RWPE1 (cell line): ENCODE results near the gene ITGA2B.
A peak's percentile ranks its signal among the peaks of the same experiment; 100 is the strongest.
"Not testable (repeated sequence)": the region's sequence is repeated elsewhere in the genome, so short reads cannot be mapped to it uniquely, and the experiment has no call there.

Source experiments
- CTCF ChIA-PET: fragments of 350-600 bp; sonication (Branson Sonifier 250); formaldehyde crosslinking; extraction: SDS; loops from one replicate; lab custom pipeline; 2021; lab: Yijun Ruan, JAX
- POLR2A ChIA-PET: fragments of 400-600 bp; formaldehyde crosslinking; extraction: SDS; loops from one replicate; lab custom pipeline; 2020; ENCODE audit warnings: antibody characterized with exemption; ENCODE audit not compliant: low non-redundant PET; lab: Yijun Ruan, JAX
- DNase-seq: peaks from one replicate; pipeline ENCODE4 v3.0.0; 2012; ENCODE audit warnings: low spot score
- H3K27ac ChIP-seq: fragments of 450-650 bp; 2 replicates; pipeline ENCODE4 v1.5.1; 2017
- TF ChIP-seq, protein P1 (sequence below): fragments of 450-650 bp; conservative IDR thresholded peaks from 2 replicates; pipeline ENCODE4 v1.5.1; 2017; ENCODE audit warnings: low read depth, mild to moderate bottlenecking

ITGA2B gene

GRCh38 chr17:44349553-44350070 lies 39.8 kb downstream of the ITGA2B start:
- peak overlapping the region; percentile 92 for H3K27ac ChIP-seq
- POLR2A ChIA-PET = no interaction called here
- TF ChIP-seq, protein P1, sequence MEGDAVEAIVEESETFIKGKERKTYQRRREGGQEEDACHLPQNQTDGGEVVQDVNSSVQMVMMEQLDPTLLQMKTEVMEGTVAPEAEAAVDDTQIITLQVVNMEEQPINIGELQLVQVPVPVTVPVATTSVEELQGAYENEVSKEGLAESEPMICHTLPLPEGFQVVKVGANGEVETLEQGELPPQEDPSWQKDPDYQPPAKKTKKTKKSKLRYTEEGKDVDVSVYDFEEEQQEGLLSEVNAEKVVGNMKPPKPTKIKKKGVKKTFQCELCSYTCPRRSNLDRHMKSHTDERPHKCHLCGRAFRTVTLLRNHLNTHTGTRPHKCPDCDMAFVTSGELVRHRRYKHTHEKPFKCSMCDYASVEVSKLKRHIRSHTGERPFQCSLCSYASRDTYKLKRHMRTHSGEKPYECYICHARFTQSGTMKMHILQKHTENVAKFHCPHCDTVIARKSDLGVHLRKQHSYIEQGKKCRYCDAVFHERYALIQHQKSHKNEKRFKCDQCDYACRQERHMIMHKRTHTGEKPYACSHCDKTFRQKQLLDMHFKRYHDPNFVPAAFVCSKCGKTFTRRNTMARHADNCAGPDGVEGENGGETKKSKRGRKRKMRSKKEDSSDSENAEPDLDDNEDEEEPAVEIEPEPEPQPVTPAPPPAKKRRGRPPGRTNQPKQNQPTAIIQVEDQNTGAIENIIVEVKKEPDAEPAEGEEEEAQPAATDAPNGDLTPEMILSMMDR = no peak
- CTCF ChIA-PET = interaction anchor here (0.5 to 1.7 kb wide), 5 partner anchors 11 to 164 kb away, joined by 3 to 7 read pairs (median 3); no protein-coding TSS in a partner anchor
- DNase-seq = no peak

DNA sequence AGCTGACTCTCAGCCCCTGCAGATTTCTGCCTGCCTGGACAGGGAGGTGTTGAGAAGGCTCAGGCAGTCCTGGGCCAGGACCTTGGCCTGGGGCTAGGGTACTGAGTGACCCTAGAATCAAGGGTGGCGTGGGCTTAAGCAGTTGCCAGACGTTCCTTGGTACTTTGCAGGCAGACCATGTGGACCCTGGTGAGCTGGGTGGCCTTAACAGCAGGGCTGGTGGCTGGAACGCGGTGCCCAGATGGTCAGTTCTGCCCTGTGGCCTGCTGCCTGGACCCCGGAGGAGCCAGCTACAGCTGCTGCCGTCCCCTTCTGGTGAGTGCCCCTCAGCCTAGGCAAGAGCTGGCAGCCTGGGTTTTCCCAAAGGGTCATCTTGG lies 40.5 kb downstream of the ITGA2B start:
- TF ChIP-seq, protein P1 = no peak
- CTCF ChIA-PET = interaction anchor here (1.0 kb wide), 1 partner anchor 18 kb away, joined by 3 read pairs; no protein-coding TSS in a partner anchor
- H3K27ac ChIP-seq = peak overlapping the region; percentile 92

DNA sequence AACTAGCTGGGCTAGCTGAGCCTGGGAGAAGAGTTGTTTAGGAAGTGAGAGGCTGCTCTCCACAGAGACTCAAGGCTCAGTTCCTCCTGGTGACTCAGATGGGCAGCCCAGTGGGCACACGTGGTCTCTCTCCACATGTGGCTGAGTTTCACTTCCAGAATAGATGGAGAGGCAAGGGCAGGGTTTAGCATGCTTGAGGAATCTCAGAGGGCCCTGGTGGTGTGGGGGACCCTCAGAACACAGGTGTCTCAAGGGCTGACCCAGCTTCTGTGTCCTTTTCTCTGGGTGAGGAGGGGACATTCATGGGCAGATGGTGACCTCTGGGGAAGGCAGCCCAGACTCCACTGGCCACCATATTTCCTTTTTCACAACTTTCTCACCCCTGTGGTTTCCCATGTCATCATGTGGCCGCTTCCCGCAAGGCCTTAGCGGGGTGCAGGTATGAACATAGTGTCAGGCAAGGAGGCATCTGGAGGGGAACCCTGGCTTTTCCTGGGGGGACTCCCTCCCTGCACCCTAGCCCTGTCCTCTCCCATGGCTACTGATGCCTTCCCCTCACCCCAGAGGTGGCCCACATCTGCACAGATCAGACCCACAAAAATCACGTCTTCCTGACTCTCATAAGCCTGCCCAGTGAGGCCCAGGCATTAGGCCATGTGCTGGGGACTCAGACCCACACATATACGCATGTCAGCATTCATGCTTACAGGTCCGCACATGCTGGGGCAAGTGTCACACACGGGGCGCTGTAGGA lies 41.0 kb downstream of the ITGA2B start:
- TF ChIP-seq, protein P1 = no peak
- ChIA-PET CTCF (interaction anchor here (0.5 to 1.0 kb wide), 2 partner anchors 18 to 126 kb away, joined by 3 to 5 read pairs; no protein-coding TSS in a partner anchor), POLR2A (interaction anchor here (0.5 kb wide), 1 partner anchor 16 kb away, joined by 5 read pairs; no protein-coding TSS in a partner anchor)
- H3K27ac ChIP-seq = peak overlapping the region; percentile 92
- peak; percentile 76 for DNase-seq

More for the DNA sequence above, 40.5 kb downstream of the ITGA2B start:
- POLR2A ChIA-PET = interaction anchor here (0.5 kb wide), 1 partner anchor 17 kb away, joined by 5 read pairs; no protein-coding TSS in a partner anchor
- DNase-seq = no peak

DNA sequence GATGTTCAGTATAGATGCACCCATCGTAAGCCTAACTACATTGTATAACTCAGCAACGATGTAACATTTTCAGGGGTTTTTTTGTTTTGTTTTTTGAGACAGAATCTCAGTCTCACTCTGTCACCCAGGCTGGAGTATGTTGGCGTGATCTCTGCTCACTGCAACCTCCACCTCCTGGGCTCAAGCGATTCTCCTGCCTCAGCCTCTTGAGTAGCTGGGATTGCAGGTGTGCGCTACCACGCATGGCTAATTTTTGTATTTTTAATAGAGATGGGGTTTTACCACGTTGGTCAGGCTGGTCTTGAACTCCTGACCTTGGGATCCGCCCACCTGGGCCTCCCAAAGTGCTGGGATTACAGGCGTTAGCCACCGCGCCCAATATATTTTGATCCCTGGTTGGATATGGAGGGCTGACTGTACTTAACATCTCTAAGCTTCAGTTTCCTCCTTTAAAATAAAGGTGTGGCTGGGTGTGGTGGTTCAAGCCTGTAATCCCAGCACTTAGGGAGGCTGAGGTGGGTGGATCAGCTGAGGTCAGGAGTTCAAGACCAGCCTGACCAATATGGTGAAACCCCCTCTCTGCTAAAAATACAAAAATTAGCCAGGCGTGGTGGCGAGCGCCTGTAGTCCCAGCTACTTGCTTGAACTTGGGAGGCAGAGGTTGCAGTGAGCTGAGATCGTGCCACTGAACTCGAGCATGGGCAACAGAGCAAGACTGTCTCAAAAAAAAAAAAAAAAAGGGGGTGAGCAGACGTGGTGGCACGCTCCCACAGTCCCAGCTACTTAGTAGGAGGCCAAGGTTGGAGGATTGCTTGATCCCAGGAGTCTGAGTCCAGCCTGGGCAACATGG lies 42.0 kb downstream of the ITGA2B start:
- CTCF ChIA-PET = interaction anchor here (0.5 to 0.6 kb wide), 2 partner anchors 86 to 125 kb away, joined by 4 to 5 read pairs; no protein-coding TSS in a partner anchor
- POLR2A ChIA-PET = interaction anchor here (0.6 kb wide), 1 partner anchor 17 kb away, joined by 3 read pairs; no protein-coding TSS in a partner anchor
- DNase-seq = not testable (repeated sequence)
- H3K27ac ChIP-seq = peak overlapping the region; percentile 92

DNA sequence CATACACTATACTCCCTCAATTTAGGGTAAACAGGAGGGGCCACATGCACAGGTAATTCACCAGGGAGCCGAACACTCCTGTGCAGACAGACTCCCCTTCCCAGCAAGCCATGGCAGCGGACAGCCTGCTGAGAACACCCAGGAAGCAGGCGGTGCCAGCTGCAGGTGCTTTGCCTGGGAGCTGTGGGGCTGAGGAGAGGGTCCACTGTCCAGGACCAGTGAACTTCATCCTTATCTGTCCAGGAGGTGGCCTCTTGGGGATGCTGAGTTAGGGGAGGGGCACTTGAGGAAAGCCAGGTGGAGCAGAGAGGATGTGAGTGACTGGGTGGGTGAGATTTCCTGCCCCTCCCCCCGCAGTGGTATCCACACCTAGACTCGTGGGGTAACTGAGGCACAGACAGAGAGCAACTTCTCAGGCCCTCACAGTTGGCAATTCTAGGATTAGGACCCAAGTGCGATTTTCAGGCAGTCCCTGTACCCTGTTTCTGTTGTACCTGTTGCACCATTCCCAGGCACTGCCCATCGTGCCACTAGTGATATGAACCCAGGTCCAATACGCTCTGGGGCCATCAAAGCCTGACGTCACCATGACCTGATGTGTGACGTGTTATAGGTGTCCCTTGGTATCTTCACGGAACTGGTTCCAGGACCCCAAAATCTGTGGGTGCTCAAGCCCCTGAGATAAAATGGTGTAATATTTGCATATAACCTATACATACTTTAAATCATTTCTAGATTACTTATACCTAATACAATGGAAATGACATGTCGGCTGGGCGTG lies 43.2 kb downstream of the ITGA2B start:
- POLR2A ChIA-PET = interaction anchor here (0.6 to 1.0 kb wide), 3 partner anchors 18 to 1498 kb away, joined by 3 to 5 read pairs (median 3); partner anchors contain the start of gene TMUB2
- CTCF ChIA-PET = interaction anchor here (0.5 to 1.3 kb wide), 13 partner anchors 7 to 676 kb away, joined by 3 to 8 read pairs (median 3); no protein-coding TSS in a partner anchor
- peak overlapping the region; percentile 92 for H3K27ac ChIP-seq

More for the DNA sequence above, 43.2 kb downstream of the ITGA2B start:
- TF ChIP-seq, protein P1 = peak; percentile 40; the same call in 1 of the 2 replicates
- no peak for DNase-seq
